ENCODE data around the gene TMTC3.

GRCh38 chr12:88188180-88188579 is 46.1 kb downstream of the TMTC3 start:
- TF ChIP-seq, protein P1, sequence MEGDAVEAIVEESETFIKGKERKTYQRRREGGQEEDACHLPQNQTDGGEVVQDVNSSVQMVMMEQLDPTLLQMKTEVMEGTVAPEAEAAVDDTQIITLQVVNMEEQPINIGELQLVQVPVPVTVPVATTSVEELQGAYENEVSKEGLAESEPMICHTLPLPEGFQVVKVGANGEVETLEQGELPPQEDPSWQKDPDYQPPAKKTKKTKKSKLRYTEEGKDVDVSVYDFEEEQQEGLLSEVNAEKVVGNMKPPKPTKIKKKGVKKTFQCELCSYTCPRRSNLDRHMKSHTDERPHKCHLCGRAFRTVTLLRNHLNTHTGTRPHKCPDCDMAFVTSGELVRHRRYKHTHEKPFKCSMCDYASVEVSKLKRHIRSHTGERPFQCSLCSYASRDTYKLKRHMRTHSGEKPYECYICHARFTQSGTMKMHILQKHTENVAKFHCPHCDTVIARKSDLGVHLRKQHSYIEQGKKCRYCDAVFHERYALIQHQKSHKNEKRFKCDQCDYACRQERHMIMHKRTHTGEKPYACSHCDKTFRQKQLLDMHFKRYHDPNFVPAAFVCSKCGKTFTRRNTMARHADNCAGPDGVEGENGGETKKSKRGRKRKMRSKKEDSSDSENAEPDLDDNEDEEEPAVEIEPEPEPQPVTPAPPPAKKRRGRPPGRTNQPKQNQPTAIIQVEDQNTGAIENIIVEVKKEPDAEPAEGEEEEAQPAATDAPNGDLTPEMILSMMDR (IDR thresholded peaks at IDR 0.05), result no peak
- TF ChIP-seq POLR2A (IDR thresholded peaks at IDR 0.05), result no peak
